ENCODE data around the gene TMEM163. TPM values are rescaled to one million over a fixed set of nuclear protein-coding genes. Genes with fewer than 3 reads are reported as not detected.

The TMEM163 gene
- total RNA-seq, 2 experiments from 2014 or later, result 0.51 TPM; not detected in 1

DNA sequence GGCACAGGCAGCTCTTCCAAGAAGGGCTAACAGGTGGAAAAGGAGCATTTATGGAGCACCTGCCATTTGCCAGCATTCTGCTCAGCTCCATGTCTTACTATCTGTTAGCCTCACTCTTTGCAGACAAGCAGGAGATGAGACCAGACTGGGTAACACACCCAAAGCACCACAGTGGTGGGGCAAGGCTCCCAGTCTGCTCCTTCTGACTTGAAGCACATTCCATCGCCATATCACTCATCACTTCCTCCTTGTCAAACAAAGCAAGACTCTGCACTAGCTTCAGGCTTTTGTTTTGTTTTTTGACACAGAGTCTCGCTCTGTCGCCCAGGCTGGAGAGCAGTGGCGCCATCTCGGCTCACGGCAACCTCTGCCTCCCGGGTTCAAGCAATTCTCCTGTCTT lies 282.1 kb downstream of the TMEM163 start:
- TF ChIP-seq, protein P1, sequence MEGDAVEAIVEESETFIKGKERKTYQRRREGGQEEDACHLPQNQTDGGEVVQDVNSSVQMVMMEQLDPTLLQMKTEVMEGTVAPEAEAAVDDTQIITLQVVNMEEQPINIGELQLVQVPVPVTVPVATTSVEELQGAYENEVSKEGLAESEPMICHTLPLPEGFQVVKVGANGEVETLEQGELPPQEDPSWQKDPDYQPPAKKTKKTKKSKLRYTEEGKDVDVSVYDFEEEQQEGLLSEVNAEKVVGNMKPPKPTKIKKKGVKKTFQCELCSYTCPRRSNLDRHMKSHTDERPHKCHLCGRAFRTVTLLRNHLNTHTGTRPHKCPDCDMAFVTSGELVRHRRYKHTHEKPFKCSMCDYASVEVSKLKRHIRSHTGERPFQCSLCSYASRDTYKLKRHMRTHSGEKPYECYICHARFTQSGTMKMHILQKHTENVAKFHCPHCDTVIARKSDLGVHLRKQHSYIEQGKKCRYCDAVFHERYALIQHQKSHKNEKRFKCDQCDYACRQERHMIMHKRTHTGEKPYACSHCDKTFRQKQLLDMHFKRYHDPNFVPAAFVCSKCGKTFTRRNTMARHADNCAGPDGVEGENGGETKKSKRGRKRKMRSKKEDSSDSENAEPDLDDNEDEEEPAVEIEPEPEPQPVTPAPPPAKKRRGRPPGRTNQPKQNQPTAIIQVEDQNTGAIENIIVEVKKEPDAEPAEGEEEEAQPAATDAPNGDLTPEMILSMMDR (conservative IDR thresholded peaks at IDR 0.05; ENCODE audit: low read length), result no peak
- no peak for TF ChIP-seq EZH2phosphoT487 (IDR thresholded peaks at IDR 0.05; ENCODE audit: borderline replicate concordance, low read depth, low read length)
- Histone ChIP-seq H3K36me3 (ENCODE audit: insufficient read depth, low read length) (peaks cover 40% of the 10 kb centered on the region), H3K4me1 (ENCODE audit: insufficient read depth, low read length, poor library complexity, severe bottlenecking) (no peaks in the 10 kb centered on the region), H3K9me3 (ENCODE audit: low read length) (no peaks in the 10 kb centered on the region), H4K20me1 (ENCODE audit: insufficient read depth, low read length) (no peaks in the 10 kb centered on the region), H3K4me3 (ENCODE audit: low read depth, low read length, poor library complexity, severe bottlenecking) (no peak overlapping the region), H3K27ac (ENCODE audit: low read depth, low read length, poor library complexity, severe bottlenecking) (no peak overlapping the region), H3K9me2 (ENCODE audit: insufficient read depth, low read length) (no peaks in the 10 kb centered on the region), H3K79me2 (ENCODE audit: insufficient read depth, low read depth, low read length) (no peaks in the 10 kb centered on the region), H3K4me2 (ENCODE audit: low read length) (no peak overlapping the region), H2AFZ (ENCODE audit: low read length) (no peak overlapping the region)
- BruUV-seq (replicated peaks), result no TSS peak
- ChIA-PET CTCF (ENCODE audit: unreplicated experiment) (no interaction called here), POLR2A (interaction anchor here (1.0 kb wide), 1 partner anchor 10 kb away, joined by 3 read pairs; no protein-coding TSS in a partner anchor)
- intact Hi-C loops (cut with micrococcal nuclease; ENCODE audit: unreplicated experiment), result no loop called here
- no peak for DNase-seq (ENCODE audit: low spot score)

GRCh38 chr2:134435936-134436335 lies 282.9 kb downstream of the TMEM163 start:
- H3K36me3 ChIP-seq (ENCODE audit: insufficient read depth, low read length), result peaks cover 45% of the 10 kb centered on the region
- no peak for DNase-seq (ENCODE audit: low spot score)
- ChIA-PET CTCF (ENCODE audit: unreplicated experiment) (no interaction called here), POLR2A (interaction anchor here (1.0 kb wide), 1 partner anchor 9 kb away, joined by 3 read pairs; no protein-coding TSS in a partner anchor)
- H3K4me1 ChIP-seq (ENCODE audit: insufficient read depth, low read length, poor library complexity, severe bottlenecking), result no peaks in the 10 kb centered on the region
- H2AFZ ChIP-seq (ENCODE audit: low read length), result no peak overlapping the region
- TF ChIP-seq, protein P1 (conservative IDR thresholded peaks at IDR 0.05; ENCODE audit: low read length), result no peak
- TF ChIP-seq EZH2phosphoT487 (IDR thresholded peaks at IDR 0.05; ENCODE audit: borderline replicate concordance, low read depth, low read length), result no peak
- no peaks in the 10 kb centered on the region for H3K9me2 ChIP-seq (ENCODE audit: insufficient read depth, low read length)
- no peaks in the 10 kb centered on the region for H4K20me1 ChIP-seq (ENCODE audit: insufficient read depth, low read length)
- H3K4me3 ChIP-seq (ENCODE audit: low read depth, low read length, poor library complexity, severe bottlenecking), result no peak overlapping the region
- no peaks in the 10 kb centered on the region for H3K79me2 ChIP-seq (ENCODE audit: insufficient read depth, low read depth, low read length)
- no peaks in the 10 kb centered on the region for H3K9me3 ChIP-seq (ENCODE audit: low read length)
- intact Hi-C loops (cut with micrococcal nuclease; ENCODE audit: unreplicated experiment), result no loop called here
- BruUV-seq (replicated peaks), result no TSS peak
- H3K27ac ChIP-seq (ENCODE audit: low read depth, low read length, poor library complexity, severe bottlenecking), result no peak overlapping the region
- no peak overlapping the region for H3K4me2 ChIP-seq (ENCODE audit: low read length)

- H2AFZ ChIP-seq (ENCODE audit: low read length), result no peak overlapping the region
- intact Hi-C loops (cut with micrococcal nuclease; ENCODE audit: unreplicated experiment), result no loop called here
- H3K27ac ChIP-seq (ENCODE audit: low read depth, low read length, poor library complexity, severe bottlenecking), result no peak overlapping the region
- no TSS peak for BruUV-seq (replicated peaks)
- no peak overlapping the region for H3K4me3 ChIP-seq (ENCODE audit: low read depth, low read length, poor library complexity, severe bottlenecking)
- CTCF ChIA-PET (ENCODE audit: unreplicated experiment), result no interaction called here
- no peaks in the 10 kb centered on the region for H3K79me2 ChIP-seq (ENCODE audit: insufficient read depth, low read depth, low read length)
- H3K9me3 ChIP-seq (ENCODE audit: low read length), result no peaks in the 10 kb centered on the region
- DNase-seq (ENCODE audit: low spot score), result no peak
- POLR2A ChIA-PET, result no interaction called here
- no peaks in the 10 kb centered on the region for H4K20me1 ChIP-seq (ENCODE audit: insufficient read depth, low read length)
- no peak overlapping the region for H3K4me2 ChIP-seq (ENCODE audit: low read length)
- no peaks in the 10 kb centered on the region for H3K9me2 ChIP-seq (ENCODE audit: insufficient read depth, low read length)
- H3K36me3 ChIP-seq (ENCODE audit: insufficient read depth, low read length), result peaks cover 49% of the 10 kb centered on the region
- H3K4me1 ChIP-seq (ENCODE audit: insufficient read depth, low read length, poor library complexity, severe bottlenecking), result no peaks in the 10 kb centered on the region
- no peak for TF ChIP-seq EZH2phosphoT487 (IDR thresholded peaks at IDR 0.05; ENCODE audit: borderline replicate concordance, low read depth, low read length)
- TF ChIP-seq, protein P1 (conservative IDR thresholded peaks at IDR 0.05; ENCODE audit: low read length), result no peak
Observed at GRCh38 chr2:134435505-134435904, 283.3 kb downstream of the TMEM163 start.

Measured in OCI-LY7 (cell line).